Small intestine (tissue), 7 donors: ENCODE measurements around the gene FRMD1. TPM values are rescaled to one million over a fixed set of nuclear protein-coding genes. Genes with fewer than 3 reads are reported as not detected.
A peak's percentile ranks its signal among the peaks of the same experiment; 100 is the strongest.

ENCODE experiments used
- DNase-seq, 2 donors: peaks; one replicate each; pipeline versions ENCODE4 v3.0.0 to v3.0.0-alpha.2; 2013
- FAIRE-seq: peaks from 2 replicates; lab custom pipeline; 2012; peaks lifted over from hg19 to GRCh38; lab: Jason Lieb, UNC
- H3K27ac ChIP-seq, 3 donors: one replicate each; pipeline ENCODE4 v1.5.1; 2013; ENCODE audit warnings: low read length in 2 of 3, mild to moderate bottlenecking in 2 of 3, control low read depth in 1 of 3, inconsistent platforms in 1 of 3, low read depth in 1 of 3, moderate library complexity in 1 of 3
- H3K27me3 ChIP-seq, 3 donors: one replicate each; pipeline ENCODE4 v1.6.1; 2013; ENCODE audit warnings: low read length in 3 of 3, inconsistent platforms in 1 of 3; ENCODE audit not compliant: control insufficient read depth in 3 of 3, insufficient read depth in 3 of 3
- H3K36me3 ChIP-seq, 3 donors: one replicate each; pipeline ENCODE4 v1.6.1; 2013; ENCODE audit warnings: low read length in 3 of 3, inconsistent platforms in 1 of 3, low read depth in 1 of 3, mild to moderate bottlenecking in 1 of 3, moderate library complexity in 1 of 3; ENCODE audit not compliant: control insufficient read depth in 3 of 3, insufficient read depth in 2 of 3
- H3K4me1 ChIP-seq, 3 donors: one replicate each; pipeline ENCODE4 v1.6.1; 2013; ENCODE audit warnings: low read length in 2 of 3, inconsistent platforms in 1 of 3, low read depth in 1 of 3, mild to moderate bottlenecking in 1 of 3, moderate library complexity in 1 of 3; ENCODE audit not compliant: control insufficient read depth in 3 of 3, insufficient read depth in 2 of 3
- H3K4me3 ChIP-seq, 3 donors: one replicate each; pipeline ENCODE4 v1.5.1; 2013; ENCODE audit warnings: low read length in 3 of 3, control low read depth in 1 of 3, inconsistent platforms in 1 of 3, low read depth in 1 of 3, mild to moderate bottlenecking in 1 of 3, moderate library complexity in 1 of 3
- H3K9me3 ChIP-seq, 2 donors: one replicate each; pipeline ENCODE4 v1.6.1; 2013; ENCODE audit warnings: low read depth in 1 of 2, low read length in 1 of 2; ENCODE audit not compliant: control insufficient read depth in 2 of 2, insufficient read depth in 1 of 2
- WGBS, 3 donors: extraction: QIAGEN DNeasy Blood & Tissue Kit; methylation state at CpG; one replicate each; pipeline ENCODE4 v1.1.7; 2013; 5-methylcytosine and 5-hydroxymethylcytosine counted together
- polyA plus RNA-seq, 4 donors: library from polyadenylated mRNA; stranded (reverse) in 3 of 4; unstranded in 1 of 4; fragments of 200-250 nt in 3 of 4; fragments of 120-200 nt in 1 of 4; gene quantifications; one replicate each; pipeline versions ENCODE4 v1.2.1 to v1.2.3, GENCODE V29; 2013
- donor health status: healthy with polysubstance abuse.
- donor health status: control.
- donor health status: control.
- donor health status: Bipolar disorder and iron deficiency.
- donor health status: healthy.

FRMD1 gene
- polyA plus RNA-seq, 4 donors, result 0.15 to 11.5 (median 1.3) TPM

DNA sequence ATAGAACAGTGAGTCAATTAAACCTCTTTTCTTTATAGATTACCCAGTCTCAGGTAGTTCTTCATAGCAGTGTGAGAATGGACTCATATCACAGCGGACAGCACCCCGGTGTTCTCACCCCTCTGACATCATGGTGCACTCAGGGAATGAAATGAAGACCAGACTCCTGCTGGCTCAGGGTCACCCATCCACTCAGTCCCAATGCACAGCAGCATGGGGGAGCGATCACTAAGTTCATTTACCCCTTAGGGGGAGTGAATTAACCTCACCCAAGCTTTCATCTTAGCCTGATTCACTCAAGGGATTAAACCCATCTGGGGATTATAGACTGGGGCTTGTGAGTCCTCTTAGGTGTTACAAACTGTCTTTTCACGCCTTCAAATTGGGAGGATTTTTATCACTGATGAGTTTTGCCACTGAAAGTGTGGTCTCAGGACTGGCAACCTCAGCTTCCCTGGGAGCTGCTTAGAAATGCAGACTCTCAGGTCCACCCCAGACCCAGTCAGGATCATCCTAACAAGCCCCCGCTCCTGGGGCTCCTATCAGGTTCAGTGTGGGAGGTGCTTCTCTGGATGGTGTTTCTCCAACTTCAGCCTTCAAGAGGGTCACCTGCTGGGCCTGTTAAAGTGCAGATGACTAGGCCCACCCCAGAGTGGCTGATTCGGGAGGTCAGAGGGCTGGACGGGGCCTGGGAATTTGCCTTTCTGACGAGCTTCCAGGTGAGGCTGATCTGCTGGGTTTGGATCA lies 44.3 kb upstream of the FRMD1 start:
- Histone ChIP-seq H3K27me3 (no peaks in the 10 kb centered on the region), H3K36me3 (no peaks in the 10 kb centered on the region), H3K4me3 (no peak overlapping the region), H3K27ac (no peak overlapping the region), H3K4me1 (no peaks in the 10 kb centered on the region), H3K9me3 (peaks cover 0 to 4% of the 10 kb centered on the region in 2 donors)
- no peak for DNase-seq
- FAIRE-seq, result no peak
- 80 to 86% (median 81%) methylated on average over 8 of the region's 8 CpGs for WGBS, 3 donors

DNA sequence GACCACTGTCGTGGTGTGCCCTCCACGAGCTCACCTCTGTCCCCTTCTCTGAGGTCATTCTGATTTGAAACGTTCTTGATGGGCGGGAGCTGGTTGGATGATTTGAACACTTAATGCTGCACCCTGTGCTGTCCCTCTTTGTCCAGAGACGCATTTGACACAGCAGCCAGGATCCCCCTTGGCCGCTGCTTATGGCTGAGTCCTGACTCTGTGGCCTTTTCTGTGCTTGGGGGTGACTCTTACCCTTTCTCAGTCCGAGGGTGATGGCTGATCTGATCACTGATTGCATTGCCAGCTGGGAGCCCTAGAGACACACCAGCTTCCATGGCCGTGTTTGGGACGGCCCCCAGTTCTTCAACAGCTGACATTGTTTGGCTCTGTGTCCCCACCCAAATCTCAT lies 43.5 kb upstream of the FRMD1 start:
- FAIRE-seq, result no peak
- peaks cover 0 to 2% (median 0%) of the 10 kb centered on the region in 3 donors for H3K4me1 ChIP-seq
- no peaks in the 10 kb centered on the region for H3K36me3 ChIP-seq
- DNase-seq, result no peak
- H3K9me3 ChIP-seq, result peaks cover 0 to 4% of the 10 kb centered on the region in 2 donors
- no peak overlapping the region for H3K4me3 ChIP-seq
- no peaks in the 10 kb centered on the region for H3K27me3 ChIP-seq
- no peak overlapping the region for H3K27ac ChIP-seq
- WGBS, 3 donors, result 81 to 87% (median 82%) methylated on average over 9 of the region's 9 CpGs

DNA sequence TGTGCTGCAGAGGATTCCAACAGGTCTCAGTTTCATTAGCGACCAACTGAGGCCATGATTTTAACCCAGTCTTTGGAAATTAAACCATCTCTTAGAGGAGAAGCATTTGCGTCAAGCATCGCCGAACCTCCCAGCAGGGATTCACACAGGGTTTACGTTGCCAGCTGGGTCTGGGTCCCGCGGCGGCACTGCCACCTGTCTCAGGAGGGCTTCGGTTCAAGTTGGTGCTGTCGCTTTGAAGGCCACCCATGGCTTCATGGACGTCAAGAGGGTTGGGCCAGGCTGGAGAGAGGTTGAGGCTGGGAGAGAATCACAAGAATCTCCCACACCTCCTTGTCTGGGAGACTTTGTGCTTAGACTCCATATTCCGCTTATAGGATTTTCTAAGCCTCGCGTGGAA lies 43.0 kb upstream of the FRMD1 start:
- FAIRE-seq (no peak), DNase-seq (no peak)
- H3K9me3 ChIP-seq, result peaks cover 0 to 6% of the 10 kb centered on the region in 2 donors
- H3K36me3 ChIP-seq, result no peaks in the 10 kb centered on the region
- no peak overlapping the region for H3K4me3 ChIP-seq
- 89 to 93% (median 92%) methylated on average over 14 of the region's 14 CpGs for WGBS, 3 donors
- H3K4me1 ChIP-seq, result peaks cover 0 to 7% (median 0%) of the 10 kb centered on the region in 3 donors
- no peaks in the 10 kb centered on the region for H3K27me3 ChIP-seq
- no peak overlapping the region for H3K27ac ChIP-seq

DNA sequence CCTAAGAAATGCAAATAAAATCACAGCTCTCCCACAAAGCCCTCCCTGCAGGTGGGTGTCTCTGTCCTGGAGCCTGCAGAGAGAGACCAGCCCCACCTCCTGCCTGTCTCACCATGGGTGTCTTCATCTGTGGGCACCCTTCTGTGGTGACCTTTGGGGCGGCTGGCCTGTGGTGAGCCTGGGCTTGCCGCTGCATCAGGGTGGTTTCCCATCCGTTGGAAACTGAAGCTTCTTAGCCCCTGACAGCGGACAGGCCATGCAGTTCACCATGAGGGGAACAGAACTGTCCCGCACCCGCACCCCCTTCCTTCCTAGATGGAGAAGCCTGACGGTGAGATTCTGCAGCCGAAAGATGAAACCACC lies 42.3 kb upstream of the FRMD1 start:
- no peak overlapping the region for H3K4me3 ChIP-seq
- WGBS, 3 donors, result 91 to 94% (median 92%) methylated on average over 8 of the region's 8 CpGs
- H3K27ac ChIP-seq, result no peak overlapping the region
- H3K27me3 ChIP-seq, result no peaks in the 10 kb centered on the region
- FAIRE-seq, result no peak
- peaks cover 0 to 7% (median 0%) of the 10 kb centered on the region in 3 donors for H3K4me1 ChIP-seq
- peaks cover 0 to 14% of the 10 kb centered on the region in 2 donors for H3K9me3 ChIP-seq
- no peak for DNase-seq
- no peaks in the 10 kb centered on the region for H3K36me3 ChIP-seq

DNA sequence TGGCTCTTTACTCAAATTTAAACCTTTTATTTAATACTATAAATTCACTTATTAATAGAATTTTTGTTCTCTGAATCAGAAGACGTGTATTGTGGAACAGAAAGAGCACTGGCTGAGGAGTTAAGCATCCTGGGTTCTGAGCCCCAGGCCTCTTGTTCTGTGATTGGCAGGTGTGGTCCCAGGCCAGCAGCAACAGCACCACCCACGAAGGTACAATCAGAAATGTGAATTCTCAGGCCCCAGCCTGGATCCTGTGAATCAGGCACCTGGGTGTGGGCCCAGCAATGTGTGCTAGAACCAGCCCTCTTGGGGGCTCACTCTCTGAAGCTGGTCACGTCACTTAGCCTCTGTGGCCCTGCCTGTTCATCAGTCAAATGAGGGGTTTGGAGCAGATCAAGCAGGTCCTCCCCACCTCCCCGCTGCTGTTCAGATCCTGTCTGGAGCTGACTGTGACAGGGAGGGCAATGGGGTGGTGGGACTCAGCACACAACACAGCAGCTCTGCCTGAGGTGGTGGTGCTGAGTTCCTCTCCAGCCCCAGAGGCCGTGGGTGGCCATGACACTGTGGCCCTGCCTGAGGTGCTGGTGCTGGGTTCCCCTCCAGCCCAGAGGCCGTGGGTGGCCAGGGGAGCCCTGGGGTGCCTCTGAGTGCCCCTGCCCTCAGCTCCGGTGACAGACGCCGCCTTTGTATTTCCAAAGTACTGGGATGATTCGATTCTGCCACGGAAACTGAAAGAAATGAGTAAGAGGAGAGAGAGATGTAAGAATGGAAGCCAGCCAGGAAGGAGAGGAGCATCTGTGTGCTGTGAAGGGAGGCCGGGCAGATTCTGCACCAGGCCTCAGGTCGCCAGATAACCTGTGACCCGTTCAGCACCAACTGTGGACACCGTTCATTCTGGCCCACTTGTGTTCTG lies 41.6 kb upstream of the FRMD1 start:
- Histone ChIP-seq H3K4me1 (peaks cover 0 to 7% (median 0%) of the 10 kb centered on the region in 3 donors), H3K36me3 (no peaks in the 10 kb centered on the region), H3K27me3 (no peaks in the 10 kb centered on the region), H3K9me3 (peaks cover 0 to 16% of the 10 kb centered on the region in 2 donors), H3K27ac (no peak overlapping the region), H3K4me3 (no peak overlapping the region)
- 76 to 85% (median 77%) methylated on average over 15 of the region's 15 CpGs for WGBS, 3 donors
- FAIRE-seq (no peak), DNase-seq (no peak)

DNA sequence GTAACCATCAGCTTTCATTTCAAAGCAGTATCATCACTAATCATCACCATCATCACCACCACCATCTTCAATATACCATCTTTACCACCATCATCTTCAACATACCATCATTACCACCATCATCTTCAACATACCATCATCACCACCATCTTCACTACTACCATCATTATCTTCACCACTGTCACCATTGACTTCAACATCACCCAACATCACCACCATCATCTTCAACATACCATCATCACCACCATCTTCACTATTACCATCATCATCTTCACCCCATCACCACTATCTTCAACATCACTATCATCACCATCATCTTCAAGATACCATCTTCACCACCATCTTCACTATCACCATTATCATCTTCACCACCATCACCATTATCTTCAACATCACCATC lies 40.5 kb upstream of the FRMD1 start:
- no peaks in the 10 kb centered on the region for H3K36me3 ChIP-seq
- no peak overlapping the region for H3K27ac ChIP-seq
- peaks cover 0 to 7% (median 0%) of the 10 kb centered on the region in 3 donors for H3K4me1 ChIP-seq
- FAIRE-seq (no peak), DNase-seq (no peak)
- peaks cover 0 to 16% of the 10 kb centered on the region in 2 donors for H3K9me3 ChIP-seq
- H3K27me3 ChIP-seq, result no peaks in the 10 kb centered on the region
- H3K4me3 ChIP-seq, result no peak overlapping the region

DNA sequence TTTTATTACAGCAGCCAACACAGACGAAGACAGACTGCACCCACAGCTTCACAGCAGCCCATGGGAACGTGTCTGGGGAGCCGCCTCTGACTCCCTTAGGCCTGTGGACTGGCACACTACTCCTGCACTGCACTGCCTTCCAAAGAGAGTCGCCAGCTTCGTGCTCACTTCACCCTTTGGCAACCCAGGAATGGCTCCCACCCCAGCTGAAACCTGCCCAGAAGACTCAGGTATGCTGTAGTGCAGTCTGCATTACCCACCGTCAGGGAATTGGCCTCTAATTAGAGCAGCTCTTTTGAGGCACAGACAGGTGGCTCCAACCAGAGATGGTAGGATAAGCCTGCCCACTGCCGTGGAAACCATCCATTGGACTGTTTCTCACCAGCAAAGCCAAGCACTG lies 39.9 kb upstream of the FRMD1 start:
- no peak for FAIRE-seq
- Histone ChIP-seq H3K9me3 (peaks cover 0 to 16% of the 10 kb centered on the region in 2 donors), H3K36me3 (no peaks in the 10 kb centered on the region), H3K27me3 (no peaks in the 10 kb centered on the region), H3K4me3 (no peak overlapping the region), H3K27ac (no peak overlapping the region), H3K4me1 (peaks cover 0 to 7% (median 0%) of the 10 kb centered on the region in 3 donors)
- WGBS, 3 donors, result 85 to 90% (median 90%) methylated on average over 7 of the region's 7 CpGs
- no peak for DNase-seq

DNA sequence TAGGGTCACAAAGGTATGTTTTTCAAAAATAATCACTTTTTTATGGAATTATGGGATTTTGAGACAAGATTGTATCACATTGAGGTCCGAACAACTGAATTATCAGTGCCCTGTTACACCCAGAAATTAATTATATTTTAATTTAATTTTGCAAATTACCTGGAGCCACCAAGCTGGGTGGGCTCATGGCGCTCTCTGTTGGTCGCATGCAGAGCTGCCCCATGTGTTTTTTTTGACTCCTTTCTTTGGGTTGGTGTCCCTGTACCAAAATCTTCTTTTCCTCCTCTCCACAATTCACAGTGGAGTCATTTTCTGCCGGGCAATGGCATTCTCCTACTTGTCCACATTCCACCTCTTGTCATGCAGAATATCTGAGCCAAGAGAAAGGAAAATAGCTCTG lies 38.9 kb upstream of the FRMD1 start:
- DNase-seq (no peak), FAIRE-seq (no peak)
- H3K4me1 ChIP-seq, result peaks cover 0 to 7% (median 0%) of the 10 kb centered on the region in 3 donors
- no peak overlapping the region for H3K4me3 ChIP-seq
- no peaks in the 10 kb centered on the region for H3K36me3 ChIP-seq
- H3K9me3 ChIP-seq, result peaks cover 0 to 16% of the 10 kb centered on the region in 2 donors
- H3K27me3 ChIP-seq, result no peaks in the 10 kb centered on the region
- 60 to 78% (median 75%) methylated on average over 4 of the region's 4 CpGs for WGBS, 3 donors
- H3K27ac ChIP-seq, result peak overlapping the region in 1 of 3 donors; percentile 82
